Tibial artery (tissue), 4 donors: ENCODE results near the gene RCC1.

Source experiments
- DNase-seq, 2 donors: peaks; one replicate each; pipeline ENCODE4 v3.0.0-alpha.2; 2019
- H3K27ac ChIP-seq, 2 donors: fragments of 200-600 bp; sonication (generic) in 1 of 2; 1 replicate in 1 of 2; 2 replicates in 1 of 2; pipeline ENCODE4 v1.5.1; 2018 to 2019; ENCODE audit warnings: mild to moderate bottlenecking in 1 of 2
- H3K27me3 ChIP-seq, 2 donors: fragments of 200-600 bp; sonication (generic) in 1 of 2; one replicate each; pipeline versions ENCODE4 v1.5.1 to v1.6.0; 2016 to 2019
- H3K36me3 ChIP-seq, 3 donors: fragments of 200-600 bp; sonication (generic) in 2 of 3; one replicate each; pipeline ENCODE4 v1.5.1; 2016 to 2019; ENCODE audit warnings: mild to moderate bottlenecking in 2 of 3
- H3K4me1 ChIP-seq, 4 donors: fragments of 200-600 bp; sonication (generic) in 2 of 4; 1 replicate in 3 of 4; 2 replicates in 1 of 4; pipeline ENCODE4 v1.5.1; 2016 to 2019
- H3K4me3 ChIP-seq, 2 donors: fragments of 200-600 bp; sonication (generic) in 1 of 2; 1 replicate in 1 of 2; 2 replicates in 1 of 2; pipeline ENCODE4 v1.5.1; 2018 to 2019; ENCODE audit warnings: mild to moderate bottlenecking in 2 of 2
- H3K9me3 ChIP-seq, 3 donors: fragments of 200-600 bp; sonication (generic) in 1 of 3; one replicate each; pipeline ENCODE4 v1.5.1; 2016 to 2019
- intact Hi-C: fragments of 100-400 bp; cut with DNase I; formaldehyde crosslinking; loops from one replicate; pipeline ENCODE4 v1.15.0; 2023; ENCODE audit warnings: low total_unique reads
- TF ChIP-seq, protein P1 (sequence below), 2 experiments: fragments of 200-600 bp in 1 of 2; fragments of 450-650 bp in 1 of 2; IDR thresholded peaks; one replicate each; pipeline ENCODE4 v1.5.1; 2017 to 2019; ENCODE audit warnings: antibody characterized with exemption in 2 of 2, mild to moderate bottlenecking in 1 of 2, moderate library complexity in 1 of 2

The RCC1 gene

DNA sequence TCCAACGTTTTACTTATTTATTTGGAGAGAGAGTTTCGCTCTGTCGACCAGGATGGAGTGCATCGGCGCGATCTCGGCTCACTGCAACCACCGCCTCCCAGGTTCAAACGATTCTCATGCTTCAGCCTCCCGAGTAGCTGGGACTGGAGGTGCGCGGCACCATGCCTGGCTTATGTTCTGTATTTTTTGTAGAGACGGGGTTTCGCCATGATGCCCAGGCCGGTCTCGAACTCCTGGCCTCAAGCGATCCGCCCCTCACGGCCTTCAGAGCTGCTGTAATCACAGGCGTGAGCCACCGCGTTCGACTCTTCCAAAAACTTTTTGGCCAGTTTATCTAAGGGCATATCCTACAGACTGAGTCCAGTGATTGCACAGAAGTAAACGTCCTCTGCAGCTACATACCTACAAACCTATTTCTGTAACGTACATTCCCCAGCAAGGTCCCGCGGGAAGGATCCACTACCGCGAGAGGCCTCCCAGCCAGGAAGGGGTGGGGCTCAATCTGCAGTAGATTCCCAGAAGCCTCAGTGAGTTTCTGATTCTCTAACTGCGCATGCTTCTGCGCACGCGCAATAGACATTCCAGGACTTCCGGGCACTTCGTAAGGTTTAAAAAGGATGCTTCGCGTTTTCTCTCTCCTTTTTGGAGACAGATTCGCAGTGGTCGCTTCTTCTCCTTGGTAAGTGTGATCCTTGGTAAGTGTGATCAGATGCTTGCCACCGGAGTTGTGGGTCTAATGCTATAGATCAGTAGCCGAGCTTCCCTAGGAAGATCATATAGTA lies at the start of gene RCC1:
TSS of gene RCC1 (plus strand) at position 638 of the 782 bp plus-strand sequence. CDS start 23,824 bp downstream, outside the sequence.
- intact Hi-C loops, result loop anchor here (10.0 kb wide), 1 partner anchor 251 kb away; the partner anchor contains the start of gene SESN2

GRCh38 chr1:28456078-28456477 lies 49.8 kb upstream of the RCC1 start:
- no peak overlapping the region for H3K27ac ChIP-seq
- H3K27me3 ChIP-seq, result no peaks in the 10 kb centered on the region
- TF ChIP-seq, protein P1, sequence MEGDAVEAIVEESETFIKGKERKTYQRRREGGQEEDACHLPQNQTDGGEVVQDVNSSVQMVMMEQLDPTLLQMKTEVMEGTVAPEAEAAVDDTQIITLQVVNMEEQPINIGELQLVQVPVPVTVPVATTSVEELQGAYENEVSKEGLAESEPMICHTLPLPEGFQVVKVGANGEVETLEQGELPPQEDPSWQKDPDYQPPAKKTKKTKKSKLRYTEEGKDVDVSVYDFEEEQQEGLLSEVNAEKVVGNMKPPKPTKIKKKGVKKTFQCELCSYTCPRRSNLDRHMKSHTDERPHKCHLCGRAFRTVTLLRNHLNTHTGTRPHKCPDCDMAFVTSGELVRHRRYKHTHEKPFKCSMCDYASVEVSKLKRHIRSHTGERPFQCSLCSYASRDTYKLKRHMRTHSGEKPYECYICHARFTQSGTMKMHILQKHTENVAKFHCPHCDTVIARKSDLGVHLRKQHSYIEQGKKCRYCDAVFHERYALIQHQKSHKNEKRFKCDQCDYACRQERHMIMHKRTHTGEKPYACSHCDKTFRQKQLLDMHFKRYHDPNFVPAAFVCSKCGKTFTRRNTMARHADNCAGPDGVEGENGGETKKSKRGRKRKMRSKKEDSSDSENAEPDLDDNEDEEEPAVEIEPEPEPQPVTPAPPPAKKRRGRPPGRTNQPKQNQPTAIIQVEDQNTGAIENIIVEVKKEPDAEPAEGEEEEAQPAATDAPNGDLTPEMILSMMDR (IDR thresholded peaks at IDR 0.05), result no peak
- intact Hi-C loops, result no loop called here
- H3K4me3 ChIP-seq, result no peak overlapping the region
- no peaks in the 10 kb centered on the region for H3K9me3 ChIP-seq
- DNase-seq, result no peak
- H3K36me3 ChIP-seq, result peaks cover 0 to 13% (median 5%) of the 10 kb centered on the region in 3 donors
- H3K4me1 ChIP-seq, result peaks cover 0 to 15% (median 12%) of the 10 kb centered on the region in 4 donors

More for the DNA sequence above, at the start of gene RCC1:
- Histone ChIP-seq H3K27me3 (no peaks in the 10 kb centered on the region), H3K27ac (peak within 1 kb of the TSS; percentile 79 to 92), H3K4me1 (peaks cover 0 to 41% (median 33%) of the 10 kb centered on the region in 4 donors), H3K4me3 (peak within 1 kb of the TSS; percentile 70 to 75), H3K9me3 (no peaks in the 10 kb centered on the region), H3K36me3 (peaks cover 21 to 29% (median 25%) of the 10 kb centered on the region in 3 donors)
- DNase-seq, result peak; percentile 97 to 99
- TF ChIP-seq, protein P1 (IDR thresholded peaks at IDR 0.05), result no peak

DNA sequence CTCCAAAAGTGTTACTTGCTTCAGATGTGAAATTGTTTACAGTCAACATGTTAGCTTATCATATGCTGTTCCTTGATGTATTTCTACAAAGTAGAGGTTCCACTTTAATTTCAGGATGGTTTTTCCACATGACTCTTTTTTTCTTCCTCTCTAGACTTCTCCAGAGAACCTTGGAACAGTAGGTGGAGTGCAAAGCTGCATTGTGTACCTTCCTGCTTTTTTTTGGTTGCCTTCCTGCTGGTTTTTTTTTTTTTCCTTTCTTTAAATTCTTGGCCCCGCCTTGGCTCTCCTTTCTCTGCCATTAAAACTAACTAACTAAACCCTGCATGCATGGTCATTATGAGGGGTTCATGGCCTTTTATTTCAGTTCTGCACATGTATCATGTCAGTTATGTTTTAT lies 48.2 kb upstream of the RCC1 start:
- DNase-seq, result no peak
- Histone ChIP-seq H3K4me3 (no peak overlapping the region), H3K9me3 (no peaks in the 10 kb centered on the region), H3K27me3 (no peaks in the 10 kb centered on the region), H3K36me3 (peaks cover 0 to 24% (median 6%) of the 10 kb centered on the region in 3 donors), H3K4me1 (peaks cover 0 to 15% (median 12%) of the 10 kb centered on the region in 4 donors), H3K27ac (no peak overlapping the region)
- TF ChIP-seq, protein P1 (IDR thresholded peaks at IDR 0.05), result no peak
- intact Hi-C loops, result no loop called here

DNA sequence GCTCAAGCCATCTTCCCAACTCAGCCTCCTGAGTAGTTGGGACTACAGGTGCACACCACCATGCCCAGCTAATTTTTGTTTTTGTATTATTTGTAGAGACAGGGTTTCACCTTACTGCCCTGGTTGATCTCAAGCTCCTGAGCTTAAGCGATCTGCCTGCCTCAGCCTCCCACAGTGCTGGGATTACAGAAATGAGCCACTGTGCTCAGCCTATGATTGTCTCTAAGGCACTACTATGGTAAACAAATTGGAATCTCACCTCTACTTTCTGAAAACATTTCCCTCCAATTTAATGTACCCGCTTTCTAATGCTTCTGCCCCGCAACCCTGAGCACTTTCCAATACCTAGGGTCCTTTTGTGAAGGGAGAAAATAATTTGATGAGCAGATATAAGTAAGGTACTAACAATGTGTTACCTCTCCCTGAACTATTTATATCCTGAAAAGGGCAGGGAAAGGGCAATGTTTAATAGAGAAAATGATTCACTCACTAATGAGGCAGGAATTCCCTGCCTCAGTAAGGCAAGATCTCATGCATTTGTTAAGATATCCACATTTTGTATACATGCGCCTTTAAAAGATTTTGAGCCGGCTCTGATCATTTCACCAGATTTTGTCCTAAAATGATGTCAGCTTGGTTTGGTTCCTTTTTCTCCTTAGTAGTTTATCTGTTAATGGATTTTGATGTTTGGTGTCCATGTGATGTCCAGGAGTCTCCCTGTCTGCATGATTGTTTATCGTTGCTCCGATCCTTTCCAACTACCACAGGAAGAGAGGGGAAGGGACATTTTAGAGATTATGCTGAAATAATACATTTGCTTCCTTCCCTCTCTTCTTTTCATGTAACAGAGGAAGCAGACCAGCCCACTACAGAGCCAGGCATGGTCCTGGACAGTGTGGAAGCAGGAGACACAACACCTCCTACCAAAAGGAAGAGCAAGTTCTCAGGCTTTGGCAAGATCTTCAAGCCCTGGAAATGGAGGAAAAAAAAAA lies 47.3 kb upstream of the RCC1 start:
- H3K36me3 ChIP-seq, result peaks cover 0 to 33% (median 6%) of the 10 kb centered on the region in 3 donors
- no peak overlapping the region for H3K27ac ChIP-seq
- no peak overlapping the region for H3K4me3 ChIP-seq
- TF ChIP-seq, protein P1 (IDR thresholded peaks at IDR 0.05), result no peak
- H3K4me1 ChIP-seq, result peaks cover 0 to 15% (median 12%) of the 10 kb centered on the region in 4 donors
- no peak for DNase-seq
- H3K9me3 ChIP-seq, result no peaks in the 10 kb centered on the region
- H3K27me3 ChIP-seq, result no peaks in the 10 kb centered on the region
- intact Hi-C loops, result no loop called here

- intact Hi-C loops, result no loop called here
- H3K36me3 ChIP-seq, result peaks cover 26 to 67% (median 30%) of the 10 kb centered on the region in 3 donors
Measured at GRCh38 chr1:28466226-28466778, 39.5 kb upstream of the RCC1 start.

More at GRCh38 chr1:28466226-28466778, 39.5 kb upstream of the RCC1 start:
- H3K27ac ChIP-seq, result no peak overlapping the region
- peak in 1 of 2 donors; percentile 31 for DNase-seq
- H3K4me3 ChIP-seq, result no peak overlapping the region
- no peaks in the 10 kb centered on the region for H3K27me3 ChIP-seq
- no peaks in the 10 kb centered on the region for H3K9me3 ChIP-seq
- H3K4me1 ChIP-seq, result no peaks in the 10 kb centered on the region
- TF ChIP-seq, protein P1 (IDR thresholded peaks at IDR 0.05), result no peak
